ENCODE data around the gene COMT. TPM values are rescaled to one million over a fixed set of nuclear protein-coding genes. Genes with fewer than 3 reads are reported as not detected.

The COMT gene
- total RNA-seq, 1 experiment from 2014 or later: 96.0 TPM

- POLR2A ChIA-PET: no interaction called here
- peaks cover 4% of the 10 kb centered on the region for H3K9me3 Mint-ChIP-seq (ENCODE audit: unreplicated experiment)
- peaks cover 4% of the 10 kb centered on the region; the same call in 1 of the 2 replicates for H3K9me3 ChIP-seq
- no peak overlapping the region for H3K4me3 ChIP-seq (ENCODE audit: low read depth, low read length)
- CTCF ChIA-PET: no interaction called here
- no TSS peak for BruUV-seq (replicated peaks)
- H3K27ac Mint-ChIP-seq (ENCODE audit: unreplicated experiment): no peak overlapping the region
- intact Hi-C loops (cut with micrococcal nuclease; ENCODE audit: unreplicated experiment): no loop called here
- H3K4me3 Mint-ChIP-seq (ENCODE audit: unreplicated experiment): no peak overlapping the region
- no peaks in the 10 kb centered on the region for H3K36me3 ChIP-seq (ENCODE audit: control insufficient read depth, insufficient read depth, low read length)
- no peaks in the 10 kb centered on the region for H3K27me3 ChIP-seq (replicated peaks; ENCODE audit: control insufficient read depth, insufficient read depth, low read length)
- DNase-seq: no peak
- H3K4me1 Mint-ChIP-seq (ENCODE audit: low read depth, unreplicated experiment): no peaks in the 10 kb centered on the region
- H3K27me3 Mint-ChIP-seq (ENCODE audit: insufficient read depth, unreplicated experiment): no peaks in the 10 kb centered on the region
- no peak for TF ChIP-seq CTCF (IDR thresholded peaks at IDR 0.05; ENCODE audit: insufficient read depth in 1 of 2, low read depth in 1 of 2, low read length in 1 of 2, severe bottlenecking in 1 of 2, unreplicated experiment in 1 of 2)
- peaks cover 9% of the 10 kb centered on the region for H3K36me3 Mint-ChIP-seq (ENCODE audit: insufficient read depth, unreplicated experiment)
- H3K4me1 ChIP-seq: 0 out of 2 replicates have a peak, but pooled peaks cover 3% of the 10 kb centered on the region
These were observed 10.8 kb upstream of the COMT start for GRCh38 chr22:19930551-19931486.

GRCh38 chr22:19931514-19931913 is 10.1 kb upstream of the COMT start:
- H3K4me3 Mint-ChIP-seq (ENCODE audit: unreplicated experiment): no peak overlapping the region
- intact Hi-C loops (cut with micrococcal nuclease; ENCODE audit: unreplicated experiment): no loop called here

More at GRCh38 chr22:19931514-19931913, 10.1 kb upstream of the COMT start:
- no TSS peak for BruUV-seq (replicated peaks)
- CTCF ChIA-PET: interaction anchor here (0.7 kb wide), 1 partner anchor 61 kb away, joined by 4 read pairs; no protein-coding TSS in a partner anchor
- H3K4me3 ChIP-seq (ENCODE audit: low read depth, low read length): no peak overlapping the region
- H3K9me3 ChIP-seq: peaks cover 4% of the 10 kb centered on the region; the same call in 1 of the 2 replicates
- Mint-ChIP-seq H3K27ac (ENCODE audit: unreplicated experiment) (no peak overlapping the region), H3K36me3 (ENCODE audit: insufficient read depth, unreplicated experiment) (peaks cover 15% of the 10 kb centered on the region), H3K27me3 (ENCODE audit: insufficient read depth, unreplicated experiment) (no peaks in the 10 kb centered on the region), H3K4me1 (ENCODE audit: low read depth, unreplicated experiment) (peaks cover 3% of the 10 kb centered on the region), H3K9me3 (ENCODE audit: unreplicated experiment) (peaks cover 11% of the 10 kb centered on the region)
- no peak for TF ChIP-seq CTCF (IDR thresholded peaks at IDR 0.05; ENCODE audit: insufficient read depth in 1 of 2, low read depth in 1 of 2, low read length in 1 of 2, severe bottlenecking in 1 of 2, unreplicated experiment in 1 of 2)
- no peaks in the 10 kb centered on the region for H3K36me3 ChIP-seq (ENCODE audit: control insufficient read depth, insufficient read depth, low read length)
- no peaks in the 10 kb centered on the region for H3K27me3 ChIP-seq (replicated peaks; ENCODE audit: control insufficient read depth, insufficient read depth, low read length)
- POLR2A ChIA-PET: no interaction called here
- no peak for DNase-seq
- 0 out of 2 replicates have a peak, but pooled peaks cover 3% of the 10 kb centered on the region for H3K4me1 ChIP-seq

Measured in Caco-2 (cell line).